HAP-1 (cell line): ENCODE data around the gene PHTF1.

ENCODE experiments used
- DNase-seq, 2 experiments: peaks; one replicate each; pipeline ENCODE4 v3.0.0-alpha.2; 2016 to 2020; ENCODE audit warnings: low spot score in 2 of 2
- H3K27me3 ChIP-seq: fragments of 250-450 bp; sonication (Bioruptor Pico); 2 replicates; pipeline ENCODE4 v1.5.1; 2020; ENCODE audit warnings: low read depth, mild to moderate bottlenecking, moderate library complexity
- H3K36me3 ChIP-seq: fragments of 250-450 bp; sonication (Bioruptor Pico); replicated peaks from 2 replicates; pipeline ENCODE4 v1.5.1; 2020; ENCODE audit warnings: mild to moderate bottlenecking
- H3K4me1 ChIP-seq: fragments of 250-450 bp; sonication (Bioruptor Pico); 2 replicates; pipeline ENCODE4 v1.5.1; 2020; ENCODE audit warnings: mild to moderate bottlenecking
- H3K4me3 ChIP-seq: fragments of 250-450 bp; sonication (Bioruptor Pico); 2 replicates; pipeline ENCODE4 v1.5.1; 2020; ENCODE audit warnings: mild to moderate bottlenecking, moderate library complexity
- H3K9me3 ChIP-seq: fragments of 250-450 bp; sonication (Bioruptor Pico); 2 replicates; pipeline ENCODE4 v1.5.1; 2020; ENCODE audit warnings: mild to moderate bottlenecking, moderate library complexity
- in situ Hi-C: fragments of 300-500 bp; cut with MboI; formaldehyde crosslinking; loops from 3 replicates; pipeline ENCODE4 v1.14.3; 2020; ENCODE audit warnings: low sequenced_read_pairs, inconsistent platforms, mixed read lengths

Gene PHTF1

GRCh38 chr1:113759333-113760101, at the start of gene PHTF1:
Gene PHTF1 (minus strand): TSS chr1:113759486. CDS start chr1:113758703, 783 bp downstream.
- in situ Hi-C loops: no loop called here
- peaks cover 33% of the 10 kb centered on the region for H3K4me1 ChIP-seq
- H3K9me3 ChIP-seq: no peaks in the 10 kb centered on the region
- peak; percentile 44 to 84 for DNase-seq
- no peaks in the 10 kb centered on the region for H3K27me3 ChIP-seq
- peak within 1 kb of the TSS; percentile 60 for H3K4me3 ChIP-seq
- peaks cover 6% of the 10 kb centered on the region; the same call in 1 of the 2 replicates for H3K36me3 ChIP-seq

GRCh38 chr1:113808450-113809195, 49.3 kb upstream of the PHTF1 start:
- in situ Hi-C loops: no loop called here
- no peak for DNase-seq
- Histone ChIP-seq H3K4me3 (no peak overlapping the region), H3K9me3 (no peaks in the 10 kb centered on the region), H3K4me1 (peaks cover 16% of the 10 kb centered on the region), H3K27me3 (no peaks in the 10 kb centered on the region), H3K36me3 (no peaks in the 10 kb centered on the region)

GRCh38 chr1:113805639-113806038, 46.4 kb upstream of the PHTF1 start:
- no peaks in the 10 kb centered on the region for H3K27me3 ChIP-seq
- H3K9me3 ChIP-seq: no peaks in the 10 kb centered on the region
- H3K4me1 ChIP-seq: peaks cover 14% of the 10 kb centered on the region
- in situ Hi-C loops: no loop called here
- no peaks in the 10 kb centered on the region for H3K36me3 ChIP-seq
- H3K4me3 ChIP-seq: no peak overlapping the region
- no peak for DNase-seq

DNA sequence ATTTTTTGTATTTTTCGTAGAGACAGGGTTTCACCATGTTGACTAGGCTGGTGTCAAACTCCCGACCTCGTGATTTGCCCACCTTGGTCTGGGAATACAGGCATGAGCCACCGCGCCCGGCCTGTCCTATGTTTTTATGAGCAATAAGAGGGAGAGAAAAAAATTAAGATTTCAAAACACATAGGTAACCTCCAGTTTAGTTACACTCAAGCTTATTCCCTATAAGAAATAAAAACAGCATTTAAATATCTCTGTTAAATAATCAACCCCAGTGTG, 45.9 kb upstream of the PHTF1 start:
- Histone ChIP-seq H3K36me3 (no peaks in the 10 kb centered on the region), H3K4me1 (peaks cover 11% of the 10 kb centered on the region), H3K27me3 (no peaks in the 10 kb centered on the region), H3K9me3 (no peaks in the 10 kb centered on the region), H3K4me3 (no peak overlapping the region)
- DNase-seq: no peak
- in situ Hi-C loops: no loop called here

GRCh38 chr1:113804421-113805255, 45.4 kb upstream of the PHTF1 start:
- no peaks in the 10 kb centered on the region for H3K27me3 ChIP-seq
- in situ Hi-C loops: no loop called here
- H3K4me1 ChIP-seq: peaks cover 7% of the 10 kb centered on the region
- H3K4me3 ChIP-seq: no peak overlapping the region
- DNase-seq: no peak
- no peaks in the 10 kb centered on the region for H3K9me3 ChIP-seq
- H3K36me3 ChIP-seq: no peaks in the 10 kb centered on the region

GRCh38 chr1:113802367-113803007, 43.2 kb upstream of the PHTF1 start:
- Histone ChIP-seq H3K4me1 (no peaks in the 10 kb centered on the region), H3K4me3 (no peak overlapping the region), H3K27me3 (no peaks in the 10 kb centered on the region), H3K9me3 (no peaks in the 10 kb centered on the region), H3K36me3 (peaks cover under 1% of the 10 kb centered on the region; the same call in 1 of the 2 replicates)
- in situ Hi-C loops: no loop called here
- DNase-seq: no peak

DNA sequence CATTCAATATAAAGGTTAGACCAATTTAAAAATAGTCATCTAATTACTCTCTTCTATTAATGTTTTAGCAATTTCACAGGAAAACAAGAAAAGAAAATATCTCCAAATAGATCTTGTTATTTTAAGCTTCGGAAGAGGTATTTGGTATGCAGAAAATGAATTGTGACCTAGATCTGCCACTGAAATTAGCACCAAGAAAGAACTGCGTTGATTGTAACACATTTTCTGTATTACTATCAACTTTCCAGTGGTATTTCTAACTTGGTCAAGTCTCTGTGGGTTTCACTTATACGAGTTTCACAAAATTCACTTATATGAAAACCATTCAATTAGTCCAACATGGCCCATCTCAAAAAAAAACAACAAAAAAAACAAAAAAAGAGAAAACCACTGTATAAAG, 41.2 kb upstream of the PHTF1 start:
- Histone ChIP-seq H3K4me1 (no peaks in the 10 kb centered on the region), H3K4me3 (no peak overlapping the region), H3K36me3 (peaks cover 6% of the 10 kb centered on the region; the same call in 1 of the 2 replicates), H3K27me3 (no peaks in the 10 kb centered on the region), H3K9me3 (no peaks in the 10 kb centered on the region)
- in situ Hi-C loops: no loop called here
- no peak for DNase-seq

- Histone ChIP-seq H3K4me1 (peaks cover 4% of the 10 kb centered on the region), H3K36me3 (peaks cover 6% of the 10 kb centered on the region; the same call in 1 of the 2 replicates), H3K9me3 (no peaks in the 10 kb centered on the region), H3K4me3 (no peak overlapping the region), H3K27me3 (no peaks in the 10 kb centered on the region)
- no peak for DNase-seq
- in situ Hi-C loops: no loop called here
Measured at GRCh38 chr1:113797472-113797871, 38.2 kb upstream of the PHTF1 start.

DNA sequence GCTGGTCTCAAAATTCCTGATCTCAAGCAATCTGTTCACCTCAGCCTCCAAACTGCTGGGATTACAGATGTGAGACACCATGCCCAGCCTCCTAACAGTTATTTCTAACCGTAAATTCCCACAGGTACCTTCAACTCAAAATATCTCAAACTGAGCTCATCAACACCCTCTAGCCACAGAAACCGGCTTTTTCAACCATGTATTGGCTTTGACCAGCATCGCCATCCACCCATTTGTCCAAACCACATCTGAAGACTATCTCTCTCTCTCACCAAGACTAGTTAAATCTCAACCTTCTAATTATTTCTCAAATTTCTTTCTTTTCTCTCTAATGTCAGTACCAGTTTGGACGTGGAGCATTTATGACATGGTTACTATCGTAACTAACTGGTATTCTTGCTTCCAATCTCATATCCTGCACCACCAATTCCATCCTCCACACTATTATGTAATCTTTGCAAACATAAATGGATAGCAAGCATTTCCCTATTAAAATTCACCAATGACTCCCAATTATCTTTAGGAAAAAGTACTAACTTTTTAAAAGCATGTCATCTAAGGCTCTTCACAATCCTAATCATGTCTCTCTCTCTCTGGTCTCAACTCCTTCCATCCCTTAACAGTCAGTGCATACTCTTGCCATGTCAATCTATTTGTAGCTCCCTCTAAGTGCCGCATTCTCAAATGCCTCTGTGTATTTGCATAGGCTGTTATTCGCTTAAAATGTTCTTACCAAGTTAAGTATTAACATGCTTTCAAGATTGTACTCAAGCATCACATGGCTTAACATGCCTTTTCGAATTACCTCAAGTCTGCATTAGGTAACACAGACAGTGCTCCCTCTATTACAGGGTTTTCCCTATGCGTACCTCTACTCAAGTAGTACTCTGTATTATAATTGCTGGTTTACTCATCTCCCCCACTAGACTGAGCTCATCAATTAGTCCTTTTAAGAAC, 34.9 kb upstream of the PHTF1 start:
- Histone ChIP-seq H3K9me3 (no peaks in the 10 kb centered on the region), H3K4me1 (peaks cover 4% of the 10 kb centered on the region), H3K36me3 (peaks cover 6% of the 10 kb centered on the region; the same call in 1 of the 2 replicates), H3K27me3 (no peaks in the 10 kb centered on the region), H3K4me3 (no peak overlapping the region)
- in situ Hi-C loops: no loop called here
- DNase-seq: no peak

- in situ Hi-C loops: no loop called here
- Histone ChIP-seq H3K27me3 (no peaks in the 10 kb centered on the region), H3K36me3 (peaks cover 6% of the 10 kb centered on the region; the same call in 1 of the 2 replicates), H3K4me3 (no peak overlapping the region), H3K4me1 (peaks cover 4% of the 10 kb centered on the region), H3K9me3 (no peaks in the 10 kb centered on the region)
- no peak for DNase-seq
Measured at GRCh38 chr1:113792986-113793385, 33.7 kb upstream of the PHTF1 start.

DNA sequence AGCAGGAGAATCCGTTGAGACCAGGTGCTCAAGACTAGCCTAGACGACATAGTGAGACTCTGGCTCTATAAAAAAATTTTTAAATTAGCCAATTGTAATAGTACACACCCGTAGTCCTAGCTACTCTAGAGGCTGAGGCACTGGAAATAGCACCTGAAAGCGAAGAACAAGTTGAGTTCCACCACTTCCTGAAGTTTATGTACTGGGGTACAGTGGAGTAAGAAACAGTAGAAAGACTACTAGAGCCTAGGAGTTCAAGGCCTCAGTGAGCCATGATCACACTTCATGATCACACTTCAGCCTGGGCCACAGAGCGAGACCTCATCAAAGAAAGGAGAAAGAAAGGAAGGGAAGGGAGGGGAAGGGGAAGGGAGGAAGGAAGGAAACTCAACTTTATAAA, 33.2 kb upstream of the PHTF1 start:
- peaks cover 6% of the 10 kb centered on the region; the same call in 1 of the 2 replicates for H3K36me3 ChIP-seq
- no peaks in the 10 kb centered on the region for H3K9me3 ChIP-seq
- H3K27me3 ChIP-seq: no peaks in the 10 kb centered on the region
- peaks cover 4% of the 10 kb centered on the region for H3K4me1 ChIP-seq
- no peak overlapping the region for H3K4me3 ChIP-seq
- in situ Hi-C loops: no loop called here
- no peak for DNase-seq

DNA sequence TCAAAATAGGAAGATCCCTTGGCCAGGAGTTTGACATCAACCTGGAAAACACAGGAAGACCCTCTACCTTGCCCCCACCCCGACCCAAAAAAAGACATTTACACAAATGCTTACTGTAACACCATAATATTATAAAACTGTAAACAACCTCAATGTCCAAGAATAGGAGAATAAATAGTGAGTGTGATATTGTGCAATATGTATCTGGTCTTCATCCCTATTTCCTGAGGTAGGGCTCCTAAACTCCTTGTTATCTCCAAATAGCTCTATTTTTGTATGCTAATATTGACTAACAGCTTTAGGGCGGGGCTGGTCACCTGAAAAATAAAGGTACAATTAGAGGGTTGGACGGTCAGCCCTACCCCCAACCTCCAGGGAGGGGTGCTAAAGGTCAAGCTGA, 29.5 kb upstream of the PHTF1 start:
- in situ Hi-C loops: no loop called here
- Histone ChIP-seq H3K4me1 (peaks cover 4% of the 10 kb centered on the region), H3K4me3 (no peak overlapping the region), H3K27me3 (no peaks in the 10 kb centered on the region), H3K9me3 (no peaks in the 10 kb centered on the region), H3K36me3 (no peaks in the 10 kb centered on the region; the same call in 1 of the 2 replicates)
- DNase-seq: no peak
